ENCODE results near the gene DENND4C.

GRCh38 chr9:19420877-19421276 is 190.4 kb downstream of the DENND4C start:
- TF ChIP-seq POLR2A (IDR thresholded peaks at IDR 0.05; ENCODE audit: low read depth, low read length) (no peak), SPI1 (IDR thresholded peaks at IDR 0.05; ENCODE audit: low read depth, low read length) (no peak)
